IMR-90 (cell line): ENCODE measurements around the gene AMACR.

ENCODE experiments used
- BHLHE40 ChIP-seq: fragments of 150-350 bp; IDR thresholded peaks from 2 replicates; pipeline ENCODE4 v1.6.1; 2016; ENCODE audit warnings: mild to moderate bottlenecking, low read depth, low read length
- CEBPB ChIP-seq: IDR thresholded peaks from 2 replicates; pipeline ENCODE4 v1.6.1; 2012; ENCODE audit warnings: low read depth, low read length, improper control_type of control experiment
- CHD1 ChIP-seq: IDR thresholded peaks from 2 replicates; pipeline ENCODE4 v1.6.1; 2012; ENCODE audit warnings: low read depth, low read length, improper control_type of control experiment
- FOS ChIP-seq: fragments of 150-350 bp; IDR thresholded peaks from 2 replicates; pipeline ENCODE4 v1.6.1; 2016; ENCODE audit warnings: low read depth, low read length
- MXI1 ChIP-seq: IDR thresholded peaks from 2 replicates; pipeline ENCODE4 v1.6.1; 2012; ENCODE audit warnings: low read depth, mild to moderate bottlenecking, low read length, moderate library complexity, borderline replicate concordance
- NFE2L2 ChIP-seq: fragments of 150-350 bp; IDR thresholded peaks from 2 replicates; pipeline ENCODE4 v1.6.1; 2016; ENCODE audit warnings: low read depth, mild to moderate bottlenecking, low read length
- POLR2A ChIP-seq: IDR thresholded peaks from 2 replicates; pipeline ENCODE4 v1.6.1; 2012; ENCODE audit warnings: mild to moderate bottlenecking, low read depth, low read length
- RAD21 ChIP-seq: IDR thresholded peaks from 2 replicates; pipeline ENCODE4 v1.6.1; 2012; ENCODE audit warnings: low read length, improper control_type of control experiment
- RCOR1 ChIP-seq: IDR thresholded peaks from 2 replicates; pipeline ENCODE4 v1.6.1; 2012; ENCODE audit warnings: mild to moderate bottlenecking, low read length, improper control_type of control experiment; ENCODE audit not compliant: insufficient replicate concordance
- RFX5 ChIP-seq: IDR thresholded peaks from 2 replicates; pipeline ENCODE4 v1.8.0; 2012; ENCODE audit warnings: low read depth, mild to moderate bottlenecking, low read length, moderate library complexity
- SMC3 ChIP-seq: fragments of 150-350 bp; IDR thresholded peaks from 2 replicates; pipeline ENCODE4 v1.6.1; 2016; ENCODE audit warnings: low read depth, mild to moderate bottlenecking, antibody characterized with exemption, low read length, moderate library complexity
- TF ChIP-seq, protein P1 (sequence below): conservative IDR thresholded peaks from 2 replicates; pipeline ENCODE4 v1.5.1; 2012; ENCODE audit warnings: mild to moderate bottlenecking, low read depth, low read length, improper control_type of control experiment
- TF ChIP-seq, protein P2 (sequence below): fragments of 150-350 bp; IDR thresholded peaks from 2 replicates; pipeline ENCODE4 v1.6.1; 2017; ENCODE audit warnings: mild to moderate bottlenecking, antibody characterized with exemption, low read length, low read depth

DNA sequence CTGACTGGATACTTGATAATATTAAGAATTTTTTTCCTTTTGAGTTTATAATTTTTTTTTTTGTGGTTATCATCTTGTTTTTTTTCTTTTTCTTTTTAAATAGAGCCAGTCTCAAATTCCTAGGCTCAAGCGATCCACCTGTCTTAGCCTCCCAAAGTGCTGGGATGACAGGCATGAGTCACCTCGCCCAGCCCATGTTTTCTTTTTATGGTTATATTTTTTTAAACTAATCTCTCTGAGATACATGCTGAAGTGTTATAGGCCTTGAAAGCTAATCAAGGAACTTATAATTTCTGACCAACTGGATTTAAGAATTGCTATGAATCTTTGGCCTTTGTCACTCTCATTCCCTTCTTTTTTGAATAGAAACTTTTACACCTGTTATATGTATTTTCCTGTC is 6.8 kb upstream of the AMACR start:
- TF ChIP-seq MXI1 = no peak
- TF ChIP-seq, protein P1, sequence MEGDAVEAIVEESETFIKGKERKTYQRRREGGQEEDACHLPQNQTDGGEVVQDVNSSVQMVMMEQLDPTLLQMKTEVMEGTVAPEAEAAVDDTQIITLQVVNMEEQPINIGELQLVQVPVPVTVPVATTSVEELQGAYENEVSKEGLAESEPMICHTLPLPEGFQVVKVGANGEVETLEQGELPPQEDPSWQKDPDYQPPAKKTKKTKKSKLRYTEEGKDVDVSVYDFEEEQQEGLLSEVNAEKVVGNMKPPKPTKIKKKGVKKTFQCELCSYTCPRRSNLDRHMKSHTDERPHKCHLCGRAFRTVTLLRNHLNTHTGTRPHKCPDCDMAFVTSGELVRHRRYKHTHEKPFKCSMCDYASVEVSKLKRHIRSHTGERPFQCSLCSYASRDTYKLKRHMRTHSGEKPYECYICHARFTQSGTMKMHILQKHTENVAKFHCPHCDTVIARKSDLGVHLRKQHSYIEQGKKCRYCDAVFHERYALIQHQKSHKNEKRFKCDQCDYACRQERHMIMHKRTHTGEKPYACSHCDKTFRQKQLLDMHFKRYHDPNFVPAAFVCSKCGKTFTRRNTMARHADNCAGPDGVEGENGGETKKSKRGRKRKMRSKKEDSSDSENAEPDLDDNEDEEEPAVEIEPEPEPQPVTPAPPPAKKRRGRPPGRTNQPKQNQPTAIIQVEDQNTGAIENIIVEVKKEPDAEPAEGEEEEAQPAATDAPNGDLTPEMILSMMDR = no peak
- no peak for TF ChIP-seq POLR2A
- TF ChIP-seq RAD21 = no peak
- TF ChIP-seq CEBPB = no peak
- no peak for TF ChIP-seq RFX5
- TF ChIP-seq, protein P2, sequence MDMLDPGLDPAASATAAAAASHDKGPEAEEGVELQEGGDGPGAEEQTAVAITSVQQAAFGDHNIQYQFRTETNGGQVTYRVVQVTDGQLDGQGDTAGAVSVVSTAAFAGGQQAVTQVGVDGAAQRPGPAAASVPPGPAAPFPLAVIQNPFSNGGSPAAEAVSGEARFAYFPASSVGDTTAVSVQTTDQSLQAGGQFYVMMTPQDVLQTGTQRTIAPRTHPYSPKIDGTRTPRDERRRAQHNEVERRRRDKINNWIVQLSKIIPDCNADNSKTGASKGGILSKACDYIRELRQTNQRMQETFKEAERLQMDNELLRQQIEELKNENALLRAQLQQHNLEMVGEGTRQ = no peak
- TF ChIP-seq SMC3 = no peak
- no peak for TF ChIP-seq RCOR1
- no peak for TF ChIP-seq CHD1
- TF ChIP-seq BHLHE40 = no peak
- TF ChIP-seq FOS = no peak
- no peak for TF ChIP-seq NFE2L2
